ENCODE data around the gene GSTM5.
"Not testable (repeated sequence)": the region's sequence is repeated elsewhere in the genome, so short reads cannot be mapped to it uniquely, and the experiment has no call there.

GSTM5 gene

GRCh38 chr1:109678637-109679036 lies 33.4 kb upstream of the GSTM5 start:
- not testable (repeated sequence) for H3K4me3 ChIP-seq (ENCODE audit: low read length); H3K27me3 ChIP-seq (ENCODE audit: insufficient read depth, low read length); H3K27ac ChIP-seq (ENCODE audit: low read depth, low read length); H3K9ac ChIP-seq (ENCODE audit: low read depth, low read length); H3K4me1 ChIP-seq (ENCODE audit: insufficient read depth, low read length); H3K36me3 ChIP-seq (ENCODE audit: insufficient read depth, low read length); H3K9me3 ChIP-seq (ENCODE audit: insufficient read depth, low read depth, low read length)
- 92% methylated on average over 2 of the region's 2 CpGs for WGBS

- H3K27me3 ChIP-seq (ENCODE audit: insufficient read depth, low read length); H3K36me3 ChIP-seq (ENCODE audit: insufficient read depth, low read length): not testable (repeated sequence)
- WGBS, result no CpG with 5 or more reads among the region's 6 CpGs
These were observed 27.3 kb upstream of the GSTM5 start for GRCh38 chr1:109684777-109685176.

GRCh38 chr1:109685399-109685798 lies 26.7 kb upstream of the GSTM5 start:
- not testable (repeated sequence) for H3K4me1 ChIP-seq (ENCODE audit: insufficient read depth, low read length); H3K27ac ChIP-seq (ENCODE audit: low read depth, low read length); H3K4me3 ChIP-seq (ENCODE audit: low read length); H3K36me3 ChIP-seq (ENCODE audit: insufficient read depth, low read length); H3K9ac ChIP-seq (ENCODE audit: low read depth, low read length); H3K9me3 ChIP-seq (ENCODE audit: insufficient read depth, low read depth, low read length); H3K27me3 ChIP-seq (ENCODE audit: insufficient read depth, low read length)
- WGBS, result no CpG with 5 or more reads among the region's 1 CpG

More at GRCh38 chr1:109684777-109685176, 27.3 kb upstream of the GSTM5 start:
- not testable (repeated sequence) for H3K9ac ChIP-seq (ENCODE audit: low read depth, low read length); H3K4me3 ChIP-seq (ENCODE audit: low read length); H3K4me1 ChIP-seq (ENCODE audit: insufficient read depth, low read length); H3K9me3 ChIP-seq (ENCODE audit: insufficient read depth, low read depth, low read length); H3K27ac ChIP-seq (ENCODE audit: low read depth, low read length)

GRCh38 chr1:109685890-109686289 lies 26.2 kb upstream of the GSTM5 start:
- H3K4me3 ChIP-seq (ENCODE audit: low read length); H3K27ac ChIP-seq (ENCODE audit: low read depth, low read length); H3K9ac ChIP-seq (ENCODE audit: low read depth, low read length); H3K9me3 ChIP-seq (ENCODE audit: insufficient read depth, low read depth, low read length); H3K36me3 ChIP-seq (ENCODE audit: insufficient read depth, low read length); H3K27me3 ChIP-seq (ENCODE audit: insufficient read depth, low read length); H3K4me1 ChIP-seq (ENCODE audit: insufficient read depth, low read length): not testable (repeated sequence)
- no CpG with 5 or more reads among the region's 4 CpGs for WGBS

GRCh38 chr1:109687109-109687508 lies 24.9 kb upstream of the GSTM5 start:
- not testable (repeated sequence) for H3K36me3 ChIP-seq (ENCODE audit: insufficient read depth, low read length); H3K27ac ChIP-seq (ENCODE audit: low read depth, low read length); H3K9ac ChIP-seq (ENCODE audit: low read depth, low read length); H3K27me3 ChIP-seq (ENCODE audit: insufficient read depth, low read length); H3K9me3 ChIP-seq (ENCODE audit: insufficient read depth, low read depth, low read length); H3K4me3 ChIP-seq (ENCODE audit: low read length); H3K4me1 ChIP-seq (ENCODE audit: insufficient read depth, low read length)
- WGBS, result 100% methylated on average over 4 of the region's 11 CpGs

GRCh38 chr1:109687641-109688499 lies 24.2 kb upstream of the GSTM5 start, which contains the start of gene GSTM1:
GSTM1 (plus strand) TSS chr1:109687817; CDS start chr1:109687874, 57 bp downstream.
- Histone ChIP-seq H3K9ac (ENCODE audit: low read depth, low read length) (no peak within 1 kb of the TSS), H3K4me1 (ENCODE audit: insufficient read depth, low read length) (no peaks in the 10 kb centered on the region), H3K9me3 (ENCODE audit: insufficient read depth, low read depth, low read length) (no peaks in the 10 kb centered on the region), H3K36me3 (ENCODE audit: insufficient read depth, low read length) (no peaks in the 10 kb centered on the region), H3K4me3 (ENCODE audit: low read length) (no peak within 1 kb of the TSS), H3K27me3 (ENCODE audit: insufficient read depth, low read length) (no peaks in the 10 kb centered on the region), H3K27ac (ENCODE audit: low read depth, low read length) (no peak within 1 kb of the TSS)
- no CpG with 5 or more reads among the region's 46 CpGs for WGBS

- H3K4me3 ChIP-seq (ENCODE audit: low read length), result no peak overlapping the region
- H3K9me3 ChIP-seq (ENCODE audit: insufficient read depth, low read depth, low read length), result no peaks in the 10 kb centered on the region
- no peaks in the 10 kb centered on the region for H3K4me1 ChIP-seq (ENCODE audit: insufficient read depth, low read length)
- H3K27me3 ChIP-seq (ENCODE audit: insufficient read depth, low read length), result no peaks in the 10 kb centered on the region
- H3K36me3 ChIP-seq (ENCODE audit: insufficient read depth, low read length), result no peaks in the 10 kb centered on the region
- no CpG with 5 or more reads among the region's 6 CpGs for WGBS
- no peak overlapping the region for H3K27ac ChIP-seq (ENCODE audit: low read depth, low read length)
- no peak overlapping the region for H3K9ac ChIP-seq (ENCODE audit: low read depth, low read length)
These were observed 22.1 kb upstream of the GSTM5 start for GRCh38 chr1:109689844-109690405.

- WGBS, result no CpG with 5 or more reads among the region's 6 CpGs
- no peak overlapping the region for H3K9ac ChIP-seq (ENCODE audit: low read depth, low read length)
- H3K27ac ChIP-seq (ENCODE audit: low read depth, low read length), result no peak overlapping the region
- no peaks in the 10 kb centered on the region for H3K4me1 ChIP-seq (ENCODE audit: insufficient read depth, low read length)
- no peaks in the 10 kb centered on the region for H3K9me3 ChIP-seq (ENCODE audit: insufficient read depth, low read depth, low read length)
- H3K27me3 ChIP-seq (ENCODE audit: insufficient read depth, low read length), result no peaks in the 10 kb centered on the region
- H3K4me3 ChIP-seq (ENCODE audit: low read length), result no peak overlapping the region
- no peaks in the 10 kb centered on the region for H3K36me3 ChIP-seq (ENCODE audit: insufficient read depth, low read length)
These were observed 20.3 kb upstream of the GSTM5 start for GRCh38 chr1:109691759-109692158.

GRCh38 chr1:109694400-109694799 lies 17.7 kb upstream of the GSTM5 start:
- not testable (repeated sequence) for H3K9me3 ChIP-seq (ENCODE audit: insufficient read depth, low read depth, low read length); H3K36me3 ChIP-seq (ENCODE audit: insufficient read depth, low read length); H3K27me3 ChIP-seq (ENCODE audit: insufficient read depth, low read length); H3K4me1 ChIP-seq (ENCODE audit: insufficient read depth, low read length); H3K27ac ChIP-seq (ENCODE audit: low read depth, low read length); H3K9ac ChIP-seq (ENCODE audit: low read depth, low read length); H3K4me3 ChIP-seq (ENCODE audit: low read length)
- no CpG with 5 or more reads among the region's 5 CpGs for WGBS

- not testable (repeated sequence) for H3K9ac ChIP-seq (ENCODE audit: low read depth, low read length); H3K4me1 ChIP-seq (ENCODE audit: insufficient read depth, low read length); H3K27me3 ChIP-seq (ENCODE audit: insufficient read depth, low read length); H3K4me3 ChIP-seq (ENCODE audit: low read length); H3K9me3 ChIP-seq (ENCODE audit: insufficient read depth, low read depth, low read length); H3K27ac ChIP-seq (ENCODE audit: low read depth, low read length); H3K36me3 ChIP-seq (ENCODE audit: insufficient read depth, low read length)
- WGBS, result no CpG with 5 or more reads among the region's 3 CpGs
These were observed 16.9 kb upstream of the GSTM5 start for GRCh38 chr1:109695138-109695537.

- Histone ChIP-seq H3K4me1 (ENCODE audit: insufficient read depth, low read length) (no peaks in the 10 kb centered on the region), H3K9ac (ENCODE audit: low read depth, low read length) (no peak overlapping the region), H3K27me3 (ENCODE audit: insufficient read depth, low read length) (no peaks in the 10 kb centered on the region), H3K36me3 (ENCODE audit: insufficient read depth, low read length) (no peaks in the 10 kb centered on the region), H3K27ac (ENCODE audit: low read depth, low read length) (no peak overlapping the region), H3K9me3 (ENCODE audit: insufficient read depth, low read depth, low read length) (no peaks in the 10 kb centered on the region), H3K4me3 (ENCODE audit: low read length) (no peak overlapping the region)
- WGBS, result no CpG with 5 or more reads among the region's 4 CpGs
These were observed 15.0 kb upstream of the GSTM5 start for GRCh38 chr1:109697066-109697465.
